Stomach (tissue), 4 donors: Measurements from ENCODE around the gene AIFM2.

Experiments
- CTCF ChIP-seq, 7 experiments: fragments of 450-650 bp in 4 of 7; fragments of 200-600 bp in 3 of 7; sonication (generic) in 3 of 7; IDR thresholded peaks; one replicate each; pipeline ENCODE4 v1.5.1; 2016 to 2019; ENCODE audit warnings: antibody characterized with exemption in 7 of 7, control low read depth in 2 of 7, mild to moderate bottlenecking in 1 of 7
- EP300 ChIP-seq: sonication (generic); formaldehyde crosslinking; IDR thresholded peaks from one replicate; pipeline ENCODE4 v1.6.1; 2017; ENCODE audit warnings: antibody characterized with exemption
- POLR2A ChIP-seq, 4 donors: fragments of 450-650 bp; IDR thresholded peaks; one replicate each; pipeline ENCODE4 v1.6.1; 2016; ENCODE audit warnings: antibody characterized with exemption in 4 of 4, control low read depth in 2 of 4, mild to moderate bottlenecking in 1 of 4, moderate library complexity in 1 of 4
- POLR2AphosphoS5 ChIP-seq, 3 donors: sonication (generic); formaldehyde crosslinking; IDR thresholded peaks; one replicate each; pipeline ENCODE4 v1.6.1; 2016; ENCODE audit warnings: antibody characterized with exemption in 3 of 3

- no peak for TF ChIP-seq POLR2AphosphoS5 (IDR thresholded peaks at IDR 0.05)
- TF ChIP-seq POLR2A (IDR thresholded peaks at IDR 0.05): no peak
- TF ChIP-seq CTCF (IDR thresholded peaks at IDR 0.05): no peak
- no peak for TF ChIP-seq EP300
These were observed 37.2 kb upstream of the AIFM2 start for GRCh38 chr10:70169649-70170364.
